Vagina (tissue), 2 donors: ENCODE measurements around the gene ACP7.

ENCODE experiments used
- POLR2A ChIP-seq, 2 donors: fragments of 450-650 bp; IDR thresholded peaks; one replicate each; pipeline ENCODE4 v1.6.1; 2017; ENCODE audit warnings: antibody characterized with exemption in 2 of 2, mild to moderate bottlenecking in 2 of 2, moderate library complexity in 2 of 2
- POLR2AphosphoS5 ChIP-seq, 2 donors: sonication (generic); formaldehyde crosslinking; IDR thresholded peaks; one replicate each; pipeline ENCODE4 v1.9.0; 2017; ENCODE audit warnings: antibody characterized with exemption in 2 of 2, mild to moderate bottlenecking in 2 of 2, low read depth in 1 of 2; ENCODE audit not compliant: insufficient read depth in 1 of 2
- TF ChIP-seq, protein P1 (sequence below), 3 experiments: fragments of 450-650 bp in 2 of 3; fragments of 200-600 bp in 1 of 3; sonication (generic) in 1 of 3; IDR thresholded peaks; one replicate each; pipeline ENCODE4 v1.5.1; 2017 to 2019; ENCODE audit warnings: antibody characterized with exemption in 3 of 3, mild to moderate bottlenecking in 2 of 3, moderate library complexity in 2 of 3

DNA sequence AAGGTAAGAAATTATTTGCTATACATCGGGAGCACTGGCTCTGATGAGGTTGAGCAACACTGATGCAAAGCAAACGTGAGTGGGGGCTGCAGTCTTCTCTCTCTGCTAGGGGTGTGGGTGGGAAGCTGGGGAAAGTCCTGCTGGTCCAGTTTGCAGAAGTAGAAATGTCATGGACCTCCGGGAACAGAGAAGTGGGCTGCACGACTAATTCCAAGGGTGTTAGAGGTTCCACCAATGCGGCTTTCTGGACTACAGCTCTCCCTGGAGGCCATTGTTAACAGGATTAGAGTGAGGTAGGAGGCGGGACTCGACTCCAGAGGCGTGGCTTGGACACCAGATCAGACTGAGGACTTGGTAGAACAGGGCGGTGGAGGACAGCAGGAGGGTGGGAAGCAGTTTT lies 46.1 kb upstream of the ACP7 start:
- TF ChIP-seq, protein P1, sequence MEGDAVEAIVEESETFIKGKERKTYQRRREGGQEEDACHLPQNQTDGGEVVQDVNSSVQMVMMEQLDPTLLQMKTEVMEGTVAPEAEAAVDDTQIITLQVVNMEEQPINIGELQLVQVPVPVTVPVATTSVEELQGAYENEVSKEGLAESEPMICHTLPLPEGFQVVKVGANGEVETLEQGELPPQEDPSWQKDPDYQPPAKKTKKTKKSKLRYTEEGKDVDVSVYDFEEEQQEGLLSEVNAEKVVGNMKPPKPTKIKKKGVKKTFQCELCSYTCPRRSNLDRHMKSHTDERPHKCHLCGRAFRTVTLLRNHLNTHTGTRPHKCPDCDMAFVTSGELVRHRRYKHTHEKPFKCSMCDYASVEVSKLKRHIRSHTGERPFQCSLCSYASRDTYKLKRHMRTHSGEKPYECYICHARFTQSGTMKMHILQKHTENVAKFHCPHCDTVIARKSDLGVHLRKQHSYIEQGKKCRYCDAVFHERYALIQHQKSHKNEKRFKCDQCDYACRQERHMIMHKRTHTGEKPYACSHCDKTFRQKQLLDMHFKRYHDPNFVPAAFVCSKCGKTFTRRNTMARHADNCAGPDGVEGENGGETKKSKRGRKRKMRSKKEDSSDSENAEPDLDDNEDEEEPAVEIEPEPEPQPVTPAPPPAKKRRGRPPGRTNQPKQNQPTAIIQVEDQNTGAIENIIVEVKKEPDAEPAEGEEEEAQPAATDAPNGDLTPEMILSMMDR (IDR thresholded peaks at IDR 0.05), result no peak
- no peak for TF ChIP-seq POLR2A (IDR thresholded peaks at IDR 0.05)
- no peak for TF ChIP-seq POLR2AphosphoS5 (IDR thresholded peaks at IDR 0.05; ENCODE audit: insufficient read depth in 1 of 2, low read depth in 1 of 2)
